Stimulated activated CD4-positive, alpha-beta T cell treated with anti-CD3 and anti-CD28 coated beads, Interleukin-4, amount 100 ng/mL, for 4 hours (primary cell): ENCODE measurements around the gene TNP1.

Experiments
- DNase-seq, 2 experiments: peaks; one replicate each; pipeline ENCODE4 v3.0.0-alpha.2; 2020

TNP1 gene, protein sequence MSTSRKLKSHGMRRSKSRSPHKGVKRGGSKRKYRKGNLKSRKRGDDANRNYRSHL

GRCh38 chr2:216859944-216860343 lies at the start of gene TNP1:
TSS of gene TNP1 (minus strand) at chr2:216860064. CDS start at chr2:216860034, 30 bp downstream.
- DNase-seq, result no peak

DNA sequence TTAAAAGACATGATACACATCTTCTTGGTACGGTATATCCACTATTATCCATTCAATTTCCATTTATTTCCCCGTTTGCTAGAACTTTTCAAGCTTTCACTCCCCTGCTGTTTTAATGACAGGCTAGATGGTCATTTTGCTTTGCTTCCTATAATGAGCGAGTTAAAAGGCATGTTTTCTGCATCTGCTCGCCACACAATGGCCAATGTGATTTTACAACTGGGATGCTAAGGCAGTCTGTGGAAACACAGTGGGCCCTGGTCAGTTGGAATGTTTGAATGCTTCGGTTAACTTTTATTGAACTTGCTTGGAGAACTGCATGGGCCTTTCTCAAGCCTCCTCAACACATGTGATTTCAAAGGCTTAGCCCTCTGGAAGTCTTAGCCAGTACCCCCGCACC lies 48.4 kb upstream of the TNP1 start:
- no peak for DNase-seq

GRCh38 chr2:216905649-216906329 lies 45.9 kb upstream of the TNP1 start:
- DNase-seq, result no peak

- no peak for DNase-seq
Observed at GRCh38 chr2:216904974-216905373, 45.1 kb upstream of the TNP1 start.

DNA sequence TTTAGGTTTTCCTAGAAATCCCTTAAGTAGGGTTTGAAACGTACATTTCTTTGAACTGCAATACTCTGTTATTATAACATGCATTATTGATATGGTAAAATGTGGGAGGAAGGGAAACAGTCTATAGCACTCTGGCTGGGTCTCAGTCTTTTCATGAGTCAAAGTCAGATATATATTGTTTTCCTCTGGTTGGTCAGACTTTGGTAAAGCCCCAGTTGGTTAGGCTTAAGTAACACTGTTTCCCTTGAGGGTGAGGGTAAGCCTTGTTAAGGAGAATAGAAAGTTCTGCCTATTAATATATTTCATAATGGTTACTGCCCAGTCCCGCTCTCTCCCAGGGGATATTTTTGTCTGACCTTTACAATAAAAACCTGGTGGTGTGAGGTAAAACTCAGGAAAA lies 44.7 kb upstream of the TNP1 start:
- no peak for DNase-seq

DNA sequence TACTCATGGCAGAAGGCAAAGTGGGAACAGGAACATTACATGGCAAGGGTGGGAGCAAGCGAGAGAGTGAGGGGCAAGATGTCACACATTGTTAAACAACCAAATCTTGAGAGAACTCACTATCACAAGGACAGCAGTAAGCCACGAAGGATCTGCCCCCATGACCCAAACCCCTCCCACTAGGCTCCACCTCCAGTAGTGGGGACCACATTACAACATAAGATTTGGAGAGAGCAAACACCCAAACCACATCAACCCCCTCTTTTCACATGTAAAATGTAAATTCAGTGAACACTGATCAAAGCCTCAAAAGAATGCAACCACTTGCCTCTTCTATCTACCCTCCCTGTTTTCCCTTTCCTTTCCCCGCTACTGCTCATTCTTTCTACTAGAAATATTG lies 43.6 kb upstream of the TNP1 start:
- no peak for DNase-seq

DNA sequence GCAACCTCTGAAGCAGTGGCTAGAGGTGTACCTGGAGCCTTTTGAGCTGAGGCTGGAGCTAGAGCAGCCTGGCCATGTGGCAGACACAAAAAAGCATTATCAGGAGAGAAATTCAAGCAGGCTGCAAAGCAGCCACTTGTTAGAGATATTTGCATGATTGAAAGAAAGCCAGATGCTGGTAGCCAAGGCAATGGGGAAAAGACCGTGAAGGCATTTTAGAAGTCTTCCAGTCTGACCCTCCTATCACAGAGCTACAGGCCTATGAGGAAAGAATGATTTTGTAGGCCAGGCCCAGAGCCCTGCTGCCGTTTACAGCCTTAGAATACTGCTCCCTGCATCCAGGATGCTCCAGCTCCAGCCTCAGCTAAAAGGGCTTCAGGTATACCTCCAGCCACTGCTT lies 41.4 kb upstream of the TNP1 start:
- no peak for DNase-seq

GRCh38 chr2:216900406-216900805 lies 40.5 kb upstream of the TNP1 start:
- no peak for DNase-seq

- no peak for DNase-seq
Observed at GRCh38 chr2:216897561-216898203, 37.8 kb upstream of the TNP1 start.

- DNase-seq, result no peak
Observed at GRCh38 chr2:216890138-216890537, 30.3 kb upstream of the TNP1 start.

GRCh38 chr2:216888887-216889622 lies 29.2 kb upstream of the TNP1 start:
- no peak for DNase-seq

GRCh38 chr2:216888081-216888480 lies 28.2 kb upstream of the TNP1 start:
- no peak for DNase-seq

- no peak for DNase-seq
Observed at GRCh38 chr2:216887138-216887537, 27.3 kb upstream of the TNP1 start.

DNA sequence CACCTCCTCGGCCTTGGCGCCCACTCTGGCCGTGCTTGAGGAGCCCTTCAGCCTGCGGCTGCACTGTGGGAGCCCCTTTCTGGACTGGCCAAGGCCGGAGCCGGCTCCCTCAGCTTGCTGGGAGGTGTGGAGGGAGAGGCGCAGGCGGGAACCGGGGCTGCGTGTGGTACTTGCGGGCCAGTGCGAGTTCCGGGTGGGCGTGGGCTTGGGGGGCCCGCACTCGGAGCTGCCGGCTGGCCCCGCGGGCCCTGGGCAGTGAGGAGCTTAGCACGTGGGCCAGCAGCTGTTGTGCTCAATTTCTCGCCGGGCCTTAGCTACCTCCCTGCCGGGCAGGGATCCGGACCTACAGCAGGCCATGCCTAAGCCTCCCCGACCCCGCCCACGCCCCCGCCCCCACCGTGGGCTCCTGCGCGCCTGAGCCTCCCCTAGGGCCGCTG lies 25.3 kb upstream of the TNP1 start:
- no peak for DNase-seq

- no peak for DNase-seq
Observed at GRCh38 chr2:216884347-216884746, 24.5 kb upstream of the TNP1 start.

DNA sequence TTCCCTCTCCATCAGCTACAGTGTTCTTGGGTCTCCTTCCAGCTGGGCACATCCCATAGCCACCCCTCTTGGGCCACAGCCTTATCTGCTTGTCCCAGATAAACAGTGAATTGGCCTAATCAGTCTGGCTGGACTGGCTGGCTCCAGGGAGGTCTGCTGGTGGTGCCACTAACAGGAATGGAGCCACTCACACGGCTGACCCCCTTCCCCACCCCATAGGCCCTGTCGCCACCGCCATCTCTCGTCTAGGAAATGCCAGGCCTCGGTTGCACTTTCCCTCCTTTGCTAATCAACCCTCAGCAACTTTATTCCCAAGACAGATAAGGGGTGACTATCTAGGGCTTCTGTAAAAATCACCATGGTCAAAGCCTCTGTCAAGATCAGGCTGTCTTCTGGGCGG lies 23.0 kb upstream of the TNP1 start:
- DNase-seq, result no peak

DNA sequence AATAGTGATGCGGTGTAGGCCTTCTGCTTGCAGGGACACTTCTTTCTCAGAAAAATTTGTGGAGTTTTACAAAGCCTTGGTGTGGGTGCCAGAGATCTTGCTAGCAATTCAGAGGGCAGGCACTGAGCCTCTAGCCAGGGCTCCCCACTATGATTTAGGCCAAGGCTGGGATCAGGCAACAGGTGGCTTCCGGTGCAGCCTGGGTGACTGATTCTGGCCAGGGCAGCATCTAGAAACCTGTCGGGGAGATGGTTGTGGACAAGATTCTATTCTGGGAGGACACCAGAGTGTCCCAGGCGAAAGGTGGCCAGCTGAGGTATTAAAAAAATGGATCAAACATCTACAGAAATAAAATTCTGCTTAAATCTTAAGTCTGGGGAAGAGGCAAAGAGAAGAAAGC lies 21.5 kb upstream of the TNP1 start:
- DNase-seq, result no peak

GRCh38 chr2:216880509-216881184 lies 20.8 kb upstream of the TNP1 start:
- no peak for DNase-seq

DNA sequence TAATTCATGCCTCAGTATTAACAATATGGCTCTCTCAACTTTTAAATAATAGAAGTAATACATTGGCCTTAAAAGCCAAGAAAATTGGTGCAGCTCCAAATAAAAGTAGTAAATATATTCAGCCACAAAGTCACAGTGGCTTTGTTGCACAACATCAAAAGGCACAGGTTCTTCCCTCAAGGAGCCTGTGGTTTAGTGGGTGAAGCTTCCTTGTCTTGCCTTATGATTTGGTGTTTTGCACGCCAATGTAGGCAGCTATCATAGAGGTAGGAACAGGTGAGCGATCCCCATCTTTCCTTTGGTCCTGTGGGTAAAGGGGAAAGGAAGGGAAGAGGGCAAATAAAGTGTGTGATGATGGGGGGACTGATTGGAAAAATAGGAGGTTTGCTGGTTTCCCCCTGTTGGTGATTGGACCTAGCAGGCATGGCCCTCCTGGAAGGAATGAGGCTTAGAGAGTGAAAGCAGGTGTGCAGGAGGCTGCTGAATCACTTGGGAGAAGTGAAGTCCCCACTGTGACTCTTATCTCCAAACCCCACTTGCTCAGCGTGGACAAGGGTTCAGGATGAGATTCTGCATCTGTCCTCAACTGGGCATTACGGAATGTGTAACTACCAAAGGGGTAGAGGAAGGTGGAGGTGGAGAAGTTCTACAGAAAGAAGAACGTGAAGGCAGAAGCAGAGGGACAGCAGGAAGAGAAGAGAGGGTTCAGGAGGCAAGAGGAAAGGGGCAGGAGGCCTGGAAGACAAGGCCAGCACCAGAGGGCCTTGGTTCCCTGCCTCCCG lies 20.1 kb upstream of the TNP1 start:
- no peak for DNase-seq

GRCh38 chr2:216878072-216878471 lies 18.2 kb upstream of the TNP1 start:
- no peak for DNase-seq

- DNase-seq, result no peak
Observed at GRCh38 chr2:216877085-216877484, 17.2 kb upstream of the TNP1 start.

GRCh38 chr2:216875862-216876261 lies 16.0 kb upstream of the TNP1 start:
- no peak for DNase-seq

DNA sequence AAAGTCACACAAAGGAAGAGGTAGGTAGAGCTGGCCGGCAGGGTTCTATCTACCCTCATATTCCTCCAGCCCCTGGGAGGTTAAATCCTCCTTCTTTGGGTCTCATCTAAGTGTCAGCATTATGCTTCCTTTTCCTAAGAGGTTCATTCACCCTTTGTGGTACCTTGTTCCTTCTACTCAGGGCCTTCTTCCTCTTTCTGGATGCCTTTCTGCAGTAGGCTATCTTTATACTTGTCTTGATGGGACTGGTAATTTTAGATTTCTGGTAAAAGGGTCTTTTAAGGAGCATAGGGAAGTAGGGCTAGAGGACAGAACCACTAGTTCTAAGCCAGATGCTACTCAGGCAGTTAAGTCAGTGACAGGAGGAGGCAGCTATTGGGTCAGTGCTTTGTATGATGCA lies 13.7 kb upstream of the TNP1 start:
- no peak for DNase-seq
